Hepatocyte (in vitro differentiated cells): ENCODE results near the gene LOXHD1. TPM values are rescaled to one million over a fixed set of nuclear protein-coding genes. Genes with fewer than 3 reads are reported as not detected.

Source experiments
- DNase-seq: peaks from one replicate; pipeline ENCODE4 v3.0.0-alpha.2; 2016; ENCODE audit warnings: low spot score
- H2AFZ ChIP-seq: fragments of 200-600 bp; sonication (generic); 2 replicates; pipeline ENCODE4 v1.6.0; 2016; ENCODE audit warnings: antibody characterized with exemption, mild to moderate bottlenecking
- H3K27ac ChIP-seq: fragments of 200-600 bp; sonication (generic); 2 replicates; pipeline ENCODE4 v1.5.1; 2016; ENCODE audit warnings: mild to moderate bottlenecking
- H3K27me3 ChIP-seq: fragments of 200-600 bp; sonication (generic); 2 replicates; pipeline ENCODE4 v1.6.1; 2016
- H3K36me3 ChIP-seq: fragments of 200-600 bp; sonication (generic); replicated peaks from 2 replicates; pipeline ENCODE4 v1.5.1; 2016; ENCODE audit warnings: low read depth; ENCODE audit not compliant: insufficient read depth
- H3K4me1 ChIP-seq: fragments of 200-600 bp; sonication (generic); 2 replicates; pipeline ENCODE4 v1.5.1; 2016; ENCODE audit warnings: mild to moderate bottlenecking, moderate library complexity; ENCODE audit not compliant: insufficient read depth
- H3K4me2 ChIP-seq: fragments of 200-600 bp; sonication (generic); 2 replicates; pipeline ENCODE4 v1.6.0; 2016
- H3K4me3 ChIP-seq: fragments of 200-600 bp; sonication (generic); 2 replicates; pipeline ENCODE4 v1.5.1; 2016; ENCODE audit warnings: mild to moderate bottlenecking
- H3K79me2 ChIP-seq: fragments of 200-600 bp; sonication (generic); 2 replicates; pipeline ENCODE4 v1.6.0; 2017; ENCODE audit warnings: mild to moderate bottlenecking
- H3K9me2 ChIP-seq: fragments of 200-600 bp; sonication (generic); replicated peaks from 2 replicates; pipeline ENCODE4 v1.6.0; 2017; ENCODE audit warnings: mild to moderate bottlenecking; ENCODE audit not compliant: insufficient read depth
- H3K9me3 ChIP-seq: fragments of 200-600 bp; sonication (generic); 2 replicates; pipeline ENCODE4 v1.5.1; 2016; ENCODE audit warnings: low read depth, mild to moderate bottlenecking
- H4K20me1 ChIP-seq: fragments of 200-600 bp; sonication (generic); 2 replicates; pipeline ENCODE4 v1.6.0; 2016; ENCODE audit warnings: mild to moderate bottlenecking; ENCODE audit not compliant: insufficient read depth, poor library complexity, severe bottlenecking
- EZH2 ChIP-seq: fragments of 200-600 bp; sonication (generic); IDR thresholded peaks from 2 replicates; pipeline ENCODE4 v1.6.1; 2016; ENCODE audit warnings: antibody characterized with exemption, mild to moderate bottlenecking, borderline replicate concordance
- EZH2phosphoT487 ChIP-seq: fragments of 200-600 bp; sonication (generic); IDR thresholded peaks from one replicate; pipeline ENCODE4 v1.6.1; 2018; ENCODE audit warnings: antibody characterized with exemption, mild to moderate bottlenecking, low read depth, moderate library complexity; ENCODE audit not compliant: unreplicated experiment, severe bottlenecking
- WGBS: methylation state at CpG from one replicate; pipeline ENCODE4 v1.1.6; 2016; ENCODE audit warnings: low lambda C conversion rate; ENCODE audit errors: missing lambda C conversion rate; 5-methylcytosine and 5-hydroxymethylcytosine counted together
- polyA plus RNA-seq: library from polyadenylated mRNA; unstranded; fragments of >200 nt; fragmentation: Nextera tagmentation; extraction: Ambion mirVana; gene quantifications from 2 replicates; pipeline ENCODE4 v1.2.1, GENCODE V29; 2016
- total RNA-seq: library from RNA; depleted of rRNA; stranded (reverse); fragments of >200 nt; gene quantifications from 2 replicates; pipeline ENCODE4 v1.2.3, GENCODE V29; 2014
- TF ChIP-seq, protein P1 (sequence below): fragments of 200-600 bp; sonication (generic); IDR thresholded peaks from 2 replicates; pipeline ENCODE4 v1.5.1; 2016; ENCODE audit warnings: antibody characterized with exemption, mild to moderate bottlenecking; ENCODE audit not compliant: poor library complexity

LOXHD1 gene
- total and polyA plus RNA-seq, 2 experiments from 2014 or later: not detected

DNA sequence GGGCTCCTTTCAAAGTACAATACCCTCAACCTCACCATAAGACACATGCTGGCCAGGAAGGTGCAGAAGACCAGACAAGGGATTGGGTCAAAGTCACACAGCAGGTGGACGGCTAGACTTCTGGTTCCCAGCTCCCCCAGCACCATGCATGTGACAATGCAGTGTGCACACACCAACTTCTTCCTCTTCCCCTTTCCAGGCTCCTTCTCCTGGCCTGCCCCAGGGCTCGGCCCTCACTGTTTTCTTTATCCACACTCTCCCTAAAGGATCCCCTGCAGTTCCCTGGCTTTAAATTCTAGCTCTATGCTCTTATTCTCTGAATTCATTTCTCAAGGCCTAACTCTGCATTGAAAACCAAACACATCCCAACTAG, 82.3 kb downstream of the LOXHD1 start:
- no peak for DNase-seq
- Histone ChIP-seq H3K36me3 (no peaks in the 10 kb centered on the region), H3K27me3 (no peaks in the 10 kb centered on the region), H3K27ac (no peak overlapping the region), H4K20me1 (no peaks in the 10 kb centered on the region), H3K4me2 (no peak overlapping the region), H3K9me2 (no peaks in the 10 kb centered on the region), H2AFZ (no peak overlapping the region), H3K79me2 (no peaks in the 10 kb centered on the region), H3K4me3 (no peak overlapping the region), H3K9me3 (no peaks in the 10 kb centered on the region), H3K4me1 (no peaks in the 10 kb centered on the region)
- no peak for TF ChIP-seq EZH2
- no peak for TF ChIP-seq EZH2phosphoT487
- TF ChIP-seq, protein P1, sequence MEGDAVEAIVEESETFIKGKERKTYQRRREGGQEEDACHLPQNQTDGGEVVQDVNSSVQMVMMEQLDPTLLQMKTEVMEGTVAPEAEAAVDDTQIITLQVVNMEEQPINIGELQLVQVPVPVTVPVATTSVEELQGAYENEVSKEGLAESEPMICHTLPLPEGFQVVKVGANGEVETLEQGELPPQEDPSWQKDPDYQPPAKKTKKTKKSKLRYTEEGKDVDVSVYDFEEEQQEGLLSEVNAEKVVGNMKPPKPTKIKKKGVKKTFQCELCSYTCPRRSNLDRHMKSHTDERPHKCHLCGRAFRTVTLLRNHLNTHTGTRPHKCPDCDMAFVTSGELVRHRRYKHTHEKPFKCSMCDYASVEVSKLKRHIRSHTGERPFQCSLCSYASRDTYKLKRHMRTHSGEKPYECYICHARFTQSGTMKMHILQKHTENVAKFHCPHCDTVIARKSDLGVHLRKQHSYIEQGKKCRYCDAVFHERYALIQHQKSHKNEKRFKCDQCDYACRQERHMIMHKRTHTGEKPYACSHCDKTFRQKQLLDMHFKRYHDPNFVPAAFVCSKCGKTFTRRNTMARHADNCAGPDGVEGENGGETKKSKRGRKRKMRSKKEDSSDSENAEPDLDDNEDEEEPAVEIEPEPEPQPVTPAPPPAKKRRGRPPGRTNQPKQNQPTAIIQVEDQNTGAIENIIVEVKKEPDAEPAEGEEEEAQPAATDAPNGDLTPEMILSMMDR: no peak
- WGBS: 76% methylated on average over 2 of the region's 2 CpGs

DNA sequence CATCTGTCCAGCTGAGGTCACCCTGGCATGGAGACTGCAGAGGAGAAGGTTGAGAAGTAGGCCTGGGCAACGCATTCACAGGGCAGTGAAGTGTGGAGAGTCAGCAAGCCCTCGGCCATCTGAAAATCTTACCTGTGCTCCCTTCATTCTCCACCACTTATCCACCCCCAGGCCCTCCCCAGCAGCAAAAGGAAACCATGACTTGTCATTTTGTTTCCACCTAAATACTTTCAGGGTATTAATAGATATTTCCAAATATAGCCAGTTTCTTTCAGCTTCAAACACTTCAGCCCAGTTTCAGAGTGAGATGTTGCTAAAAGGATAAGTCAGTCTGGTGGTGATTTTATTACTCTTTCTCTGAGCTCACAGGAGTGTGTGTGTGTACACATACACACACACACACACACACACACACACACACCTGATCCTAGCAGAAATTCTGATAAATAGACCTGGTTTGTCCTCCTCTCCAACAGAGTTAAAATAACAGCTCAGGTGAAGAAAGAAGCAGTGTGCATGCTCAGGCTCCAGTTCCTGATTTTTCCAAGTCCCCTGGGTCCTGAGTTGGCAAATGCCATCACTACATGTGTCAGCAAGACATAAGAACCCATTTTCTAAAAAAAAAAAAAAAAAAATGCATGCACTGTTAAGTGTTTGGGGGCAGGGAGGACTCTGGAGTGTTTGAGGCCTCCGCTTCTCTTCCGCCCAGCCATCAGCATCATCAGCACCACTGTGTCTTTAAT, 82.8 kb downstream of the LOXHD1 start:
- DNase-seq: no peak
- no peak overlapping the region for H2AFZ ChIP-seq
- TF ChIP-seq EZH2phosphoT487: no peak
- TF ChIP-seq, protein P1: no peak
- no peak for TF ChIP-seq EZH2
- 88% methylated on average over 4 of the region's 4 CpGs for WGBS
- no peaks in the 10 kb centered on the region for H3K4me1 ChIP-seq
- no peak overlapping the region for H3K4me2 ChIP-seq
- H3K27ac ChIP-seq: no peak overlapping the region
- no peaks in the 10 kb centered on the region for H4K20me1 ChIP-seq
- no peaks in the 10 kb centered on the region for H3K79me2 ChIP-seq
- H3K36me3 ChIP-seq: no peaks in the 10 kb centered on the region
- H3K9me3 ChIP-seq: no peaks in the 10 kb centered on the region
- no peak overlapping the region for H3K4me3 ChIP-seq
- H3K27me3 ChIP-seq: peaks cover 1% of the 10 kb centered on the region
- H3K9me2 ChIP-seq: no peaks in the 10 kb centered on the region

DNA sequence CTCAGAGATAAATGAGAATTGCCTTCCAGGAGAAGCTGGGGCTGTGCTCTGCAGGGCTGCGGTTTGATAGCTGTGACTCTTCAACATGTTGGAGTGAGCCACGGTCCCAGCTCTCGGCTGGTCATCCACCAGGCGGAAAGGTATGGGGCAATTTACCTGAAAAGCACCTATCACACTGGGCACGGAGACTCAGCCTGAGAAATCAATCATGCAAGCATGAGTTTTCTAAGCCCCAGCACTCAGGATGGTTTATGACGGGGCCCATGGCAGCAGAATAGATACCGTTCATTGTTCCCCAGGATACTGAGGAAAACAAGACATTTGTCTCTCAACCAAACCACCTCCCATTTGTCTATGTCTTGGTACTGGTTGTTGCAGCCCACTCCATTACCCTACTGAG, 83.9 kb downstream of the LOXHD1 start:
- Histone ChIP-seq H3K4me3 (no peak overlapping the region), H3K27ac (no peak overlapping the region), H3K27me3 (peaks cover 9% of the 10 kb centered on the region), H3K4me1 (no peaks in the 10 kb centered on the region), H3K36me3 (no peaks in the 10 kb centered on the region), H3K9me2 (no peaks in the 10 kb centered on the region), H2AFZ (no peak overlapping the region), H3K4me2 (no peak overlapping the region), H3K9me3 (no peaks in the 10 kb centered on the region), H3K79me2 (no peaks in the 10 kb centered on the region), H4K20me1 (no peaks in the 10 kb centered on the region)
- TF ChIP-seq EZH2 (no peak), EZH2phosphoT487 (no peak)
- TF ChIP-seq, protein P1: no peak
- 89% methylated on average over 7 of the region's 7 CpGs for WGBS
- DNase-seq: no peak
